Memory B cell (primary cell): ENCODE results near the gene STRN4.
"Not testable (repeated sequence)": the region's sequence is repeated elsewhere in the genome, so short reads cannot be mapped to it uniquely, and the experiment has no call there.

ENCODE experiments used
- ATAC-seq: fragments of 150-1000 bp; cut with Tn5 transposase; 2 replicates; pipeline ENCODE4 v1.10.0; 2021; ENCODE audit warnings: low read depth, mild to moderate bottlenecking, moderate library complexity
- DNase-seq, 2 donors: peaks; one replicate each; pipeline ENCODE4 v3.0.0; 2022; ENCODE audit warnings: low spot score in 2 of 2
- H3K27ac Mint-ChIP-seq: one replicate; pipeline ENCODE4 v1.8.0; 2022; ENCODE audit warnings: mild to moderate bottlenecking, moderate library complexity, mixed read lengths
- H3K27me3 Mint-ChIP-seq: one replicate; pipeline ENCODE4 v1.8.0; 2022; ENCODE audit warnings: mixed read lengths
- H3K36me3 Mint-ChIP-seq: one replicate; pipeline ENCODE4 v1.8.0; 2022; ENCODE audit warnings: mild to moderate bottlenecking, mixed read lengths
- H3K4me1 Mint-ChIP-seq: one replicate; pipeline ENCODE4 v1.8.0; 2022; ENCODE audit warnings: mixed read lengths
- H3K4me3 Mint-ChIP-seq: one replicate; pipeline ENCODE4 v1.8.0; 2022; ENCODE audit warnings: mild to moderate bottlenecking, moderate library complexity, mixed read lengths
- H3K9me3 Mint-ChIP-seq: one replicate; pipeline ENCODE4 v1.8.0; 2022; ENCODE audit warnings: mixed read lengths

STRN4 gene

DNA sequence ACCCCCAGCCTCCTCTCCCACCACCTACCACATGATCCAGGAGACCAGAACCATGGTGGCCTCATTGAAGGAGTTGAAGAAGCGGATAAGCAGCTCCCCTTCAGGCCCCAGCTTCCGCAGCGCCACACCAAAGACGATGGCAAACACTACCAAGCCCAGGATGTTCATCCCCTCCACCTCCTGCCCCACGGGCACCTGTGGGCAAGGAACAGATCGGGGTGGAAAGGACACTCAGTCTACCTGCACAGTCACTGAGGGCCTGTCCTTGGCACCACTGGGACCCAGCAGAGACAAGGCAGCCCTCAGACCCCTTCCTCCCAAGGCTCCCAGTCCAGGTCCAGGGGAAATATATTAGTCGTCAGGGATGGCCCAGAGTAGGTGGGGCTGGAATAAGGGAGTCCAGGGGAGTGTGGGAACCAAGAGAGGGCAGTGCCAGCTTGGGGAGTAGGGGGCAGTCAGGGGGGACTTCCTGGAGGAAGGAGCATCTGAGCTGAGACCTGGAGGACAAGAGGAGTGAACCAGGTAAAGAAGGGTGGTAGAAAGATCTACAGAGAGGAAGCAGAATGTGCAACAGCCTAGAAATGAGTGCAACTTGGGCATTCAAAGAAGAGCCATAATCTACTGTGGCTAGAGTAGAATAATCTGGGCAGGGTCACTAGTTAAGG is 36.2 kb upstream of the STRN4 start:
- no peak for ATAC-seq
- H3K9me3 Mint-ChIP-seq: no peaks in the 10 kb centered on the region
- peaks cover 15% of the 10 kb centered on the region for H3K36me3 Mint-ChIP-seq
- H3K4me1 Mint-ChIP-seq: peaks cover 43% of the 10 kb centered on the region
- H3K27me3 Mint-ChIP-seq: no peaks in the 10 kb centered on the region
- no peak overlapping the region for H3K4me3 Mint-ChIP-seq
- peak overlapping the region; percentile 18 for H3K27ac Mint-ChIP-seq
- DNase-seq: no peak

DNA sequence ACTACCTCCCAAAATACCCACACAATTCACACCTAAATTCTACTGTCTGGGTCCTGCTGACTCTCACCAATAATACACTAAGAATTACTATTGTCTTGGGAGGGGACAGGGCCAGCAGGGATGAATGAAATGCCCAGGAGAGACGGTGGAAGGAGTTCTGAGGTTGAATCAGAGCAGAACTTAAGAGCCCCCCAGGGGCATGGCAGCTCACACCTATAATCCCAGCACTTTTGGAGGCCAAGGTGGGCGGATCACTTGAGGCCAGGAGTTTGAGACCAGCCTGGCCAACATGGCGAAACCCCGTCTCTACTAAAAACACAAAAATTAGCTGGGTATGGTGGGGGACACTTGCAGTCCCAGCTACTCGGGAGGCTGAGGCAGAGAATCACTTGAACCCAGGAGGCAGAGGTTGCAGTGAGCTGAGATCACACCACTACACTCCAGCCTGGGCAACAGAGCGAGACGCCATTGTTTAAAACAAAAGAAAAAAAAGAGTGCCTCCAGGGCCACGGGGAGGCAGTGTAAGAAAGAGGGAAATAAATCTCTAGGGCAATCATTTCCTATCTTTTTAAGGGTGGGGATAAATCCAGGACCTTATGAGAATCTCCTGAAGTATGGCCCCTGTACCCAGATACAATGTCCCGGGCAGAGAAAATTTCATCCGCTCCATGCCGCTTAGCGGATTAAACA is 31.9 kb upstream of the STRN4 start:
- not testable (repeated sequence) for DNase-seq, H3K4me1 Mint-ChIP-seq, H3K9me3 Mint-ChIP-seq, H3K27me3 Mint-ChIP-seq, H3K4me3 Mint-ChIP-seq, ATAC-seq, H3K27ac Mint-ChIP-seq
- H3K36me3 Mint-ChIP-seq: peaks cover 28% of the 10 kb centered on the region

DNA sequence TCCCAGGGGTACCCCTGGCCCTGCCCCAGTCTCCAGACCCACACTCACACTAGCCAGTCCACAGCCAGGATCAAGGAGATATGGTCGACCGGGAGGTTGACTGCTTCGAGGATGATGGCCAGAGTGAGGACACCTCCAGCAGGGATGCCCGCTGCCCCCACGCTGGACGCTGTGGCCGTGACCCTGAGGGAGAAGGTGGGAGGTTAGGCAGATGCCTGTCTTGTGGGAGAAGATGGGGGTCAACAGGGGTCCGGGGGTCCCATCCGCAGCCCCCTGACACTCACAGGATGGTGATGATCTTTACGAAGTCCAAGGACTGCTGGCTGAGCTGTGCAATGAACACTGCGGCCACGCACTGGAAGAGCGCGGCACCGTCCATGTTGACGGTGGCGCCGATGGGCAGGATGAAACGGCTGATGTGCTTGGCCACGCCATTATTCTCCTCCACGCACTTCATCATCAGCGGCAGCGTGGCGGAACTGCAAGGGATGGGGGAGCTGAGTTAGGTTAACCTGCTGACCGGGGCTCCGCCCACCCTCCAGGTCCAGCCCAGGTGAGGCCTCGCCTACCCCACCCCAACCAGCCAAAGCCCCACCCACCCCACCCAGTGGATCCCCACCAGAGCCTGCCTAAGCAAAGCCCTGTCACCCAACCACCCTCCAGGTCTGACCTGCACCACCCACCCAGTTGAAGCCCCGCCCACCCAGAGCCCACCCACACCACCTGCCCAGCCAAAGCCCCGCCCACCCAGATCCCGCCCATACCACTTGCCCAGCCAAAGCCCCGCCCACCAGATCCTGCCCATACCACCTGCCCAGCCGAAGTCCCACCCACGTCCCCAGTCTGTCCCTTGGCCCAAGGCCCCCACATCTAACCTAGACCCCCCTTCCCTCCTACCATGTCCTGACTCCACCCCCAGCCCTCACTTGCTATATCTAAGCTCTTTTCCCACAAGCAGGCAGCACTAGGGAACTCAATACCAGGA is 31.0 kb upstream of the STRN4 start:
- DNase-seq (no peak), ATAC-seq (no peak)
- H3K4me3 Mint-ChIP-seq: no peak overlapping the region
- H3K36me3 Mint-ChIP-seq: peaks cover 23% of the 10 kb centered on the region
- no peaks in the 10 kb centered on the region for H3K9me3 Mint-ChIP-seq
- H3K27ac Mint-ChIP-seq: no peak overlapping the region
- no peaks in the 10 kb centered on the region for H3K27me3 Mint-ChIP-seq
- H3K4me1 Mint-ChIP-seq: peaks cover 5% of the 10 kb centered on the region

DNA sequence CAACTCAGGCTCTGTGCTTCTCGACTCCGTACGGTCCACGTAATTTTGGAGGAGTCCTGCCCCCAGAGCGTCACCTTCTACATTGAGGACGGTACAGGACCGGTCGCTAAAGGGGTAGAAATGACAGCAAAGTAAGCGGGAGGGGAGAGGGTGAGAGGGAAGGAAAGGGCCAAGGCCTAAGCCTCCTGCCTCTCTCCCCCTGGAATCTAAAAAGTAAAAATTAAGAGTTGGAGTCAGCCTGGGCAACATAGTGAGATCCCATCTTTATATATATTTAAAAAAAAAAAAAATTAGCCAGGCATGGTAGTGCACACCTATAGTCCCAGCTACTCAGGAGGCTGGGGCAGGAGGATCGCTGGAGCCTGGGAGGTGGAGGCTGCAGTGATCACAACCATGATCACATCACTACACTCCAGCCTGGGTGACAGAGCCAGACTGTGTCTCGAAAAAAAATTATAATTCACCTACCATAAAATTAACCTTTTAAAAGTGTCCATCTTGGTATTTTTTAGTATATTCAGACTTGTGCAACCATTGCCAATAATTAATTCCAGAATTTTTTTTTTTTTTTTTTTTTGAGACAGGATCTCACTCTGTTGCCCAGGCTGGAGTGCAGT is 29.5 kb upstream of the STRN4 start:
- Mint-ChIP-seq H3K4me3 (no peak overlapping the region), H3K27ac (no peak overlapping the region)
- ATAC-seq: no peak

DNA sequence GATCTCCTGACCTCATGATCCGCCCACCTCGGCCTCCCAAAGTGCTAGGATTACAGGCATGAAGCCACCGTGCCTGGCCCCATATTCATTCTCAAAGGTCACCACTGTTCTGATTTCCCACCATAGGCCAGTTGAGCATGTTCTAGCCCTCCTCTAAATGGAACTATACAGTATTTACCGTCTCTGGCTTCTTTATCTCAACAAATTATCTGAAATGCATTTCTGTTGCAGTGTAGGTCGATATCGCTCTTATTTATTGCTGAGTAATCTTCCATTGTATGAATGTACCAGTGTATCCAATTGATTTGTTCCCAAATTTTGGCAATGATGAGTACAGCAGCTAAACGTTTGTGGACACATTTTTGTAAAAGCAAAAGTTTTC is 26.8 kb upstream of the STRN4 start:
- no peak for ATAC-seq
- Mint-ChIP-seq H3K4me3 (no peak overlapping the region), H3K4me1 (peaks cover 3% of the 10 kb centered on the region), H3K36me3 (peaks cover 18% of the 10 kb centered on the region), H3K27me3 (no peaks in the 10 kb centered on the region), H3K9me3 (no peaks in the 10 kb centered on the region), H3K27ac (no peak overlapping the region)
- no peak for DNase-seq

More for the DNA sequence above, 29.5 kb upstream of the STRN4 start:
- DNase-seq: no peak
- no peaks in the 10 kb centered on the region for H3K27me3 Mint-ChIP-seq
- H3K9me3 Mint-ChIP-seq: no peaks in the 10 kb centered on the region
- peaks cover 3% of the 10 kb centered on the region for H3K4me1 Mint-ChIP-seq
- H3K36me3 Mint-ChIP-seq: peaks cover 20% of the 10 kb centered on the region

DNA sequence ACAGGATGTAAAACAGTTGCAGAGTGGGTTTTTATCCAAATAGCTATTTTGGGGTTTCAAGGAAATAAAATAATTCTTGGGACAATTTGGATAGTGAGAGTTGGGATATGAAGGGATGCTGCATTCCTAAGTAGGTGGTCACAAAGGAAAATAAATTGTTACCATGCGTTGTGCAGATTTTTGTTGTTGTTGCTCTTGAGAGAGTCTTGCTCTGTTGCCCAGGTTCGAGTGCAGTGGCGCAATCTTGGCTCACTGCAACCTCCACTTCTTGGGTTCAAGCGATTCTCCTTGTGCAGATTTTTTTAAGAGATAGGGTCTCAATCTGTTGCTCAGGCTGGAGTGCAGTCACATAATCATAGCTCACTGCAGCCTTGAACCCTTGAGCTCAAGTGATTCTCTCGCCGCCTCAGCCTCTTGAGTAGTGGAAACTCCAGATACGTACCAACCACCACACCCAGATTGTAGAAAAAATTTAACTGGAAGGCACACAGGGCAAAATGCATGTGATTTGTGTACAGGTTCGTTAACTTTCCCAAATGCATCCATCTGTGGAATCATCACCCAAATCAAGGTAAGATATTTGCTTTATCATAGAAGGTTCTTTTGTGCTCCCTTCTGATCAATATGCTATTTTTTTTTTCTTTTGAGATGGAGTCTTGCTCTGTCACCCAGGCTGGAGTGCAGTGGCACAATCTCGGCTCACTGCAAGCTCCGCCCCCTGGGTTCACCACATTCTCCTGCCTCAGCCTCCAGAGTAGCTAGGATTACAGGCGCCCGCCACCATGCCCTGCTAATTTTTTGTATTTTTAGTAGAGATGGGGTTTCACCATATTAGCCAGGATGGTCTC is 26.1 kb upstream of the STRN4 start:
- H3K27ac Mint-ChIP-seq: no peak overlapping the region
- H3K9me3 Mint-ChIP-seq: no peaks in the 10 kb centered on the region
- H3K27me3 Mint-ChIP-seq: no peaks in the 10 kb centered on the region
- ATAC-seq: no peak
- H3K4me1 Mint-ChIP-seq: no peaks in the 10 kb centered on the region
- no peak overlapping the region for H3K4me3 Mint-ChIP-seq
- DNase-seq: no peak
- H3K36me3 Mint-ChIP-seq: peaks cover 14% of the 10 kb centered on the region

DNA sequence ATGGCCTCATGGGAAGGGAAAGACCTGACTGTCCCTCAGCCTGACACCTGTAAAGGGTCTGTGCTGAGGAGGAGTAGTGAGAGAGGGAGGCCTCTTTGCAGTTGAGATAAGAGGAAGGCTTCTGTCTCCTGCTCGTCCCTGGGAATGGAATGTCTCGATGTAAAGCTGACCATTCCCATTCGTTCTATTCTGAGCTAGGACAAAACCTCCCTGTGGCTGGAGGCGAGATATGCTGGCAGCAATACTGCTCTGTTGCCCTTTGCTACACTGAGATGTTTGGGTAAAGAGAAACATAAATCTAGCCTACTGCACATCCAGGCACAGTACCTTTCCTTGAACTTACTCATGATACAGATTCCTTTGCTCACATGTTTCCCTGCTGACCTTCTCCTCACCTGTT is 22.5 kb upstream of the STRN4 start:
- not testable (repeated sequence) for H3K27me3 Mint-ChIP-seq, H3K27ac Mint-ChIP-seq, ATAC-seq

DNA sequence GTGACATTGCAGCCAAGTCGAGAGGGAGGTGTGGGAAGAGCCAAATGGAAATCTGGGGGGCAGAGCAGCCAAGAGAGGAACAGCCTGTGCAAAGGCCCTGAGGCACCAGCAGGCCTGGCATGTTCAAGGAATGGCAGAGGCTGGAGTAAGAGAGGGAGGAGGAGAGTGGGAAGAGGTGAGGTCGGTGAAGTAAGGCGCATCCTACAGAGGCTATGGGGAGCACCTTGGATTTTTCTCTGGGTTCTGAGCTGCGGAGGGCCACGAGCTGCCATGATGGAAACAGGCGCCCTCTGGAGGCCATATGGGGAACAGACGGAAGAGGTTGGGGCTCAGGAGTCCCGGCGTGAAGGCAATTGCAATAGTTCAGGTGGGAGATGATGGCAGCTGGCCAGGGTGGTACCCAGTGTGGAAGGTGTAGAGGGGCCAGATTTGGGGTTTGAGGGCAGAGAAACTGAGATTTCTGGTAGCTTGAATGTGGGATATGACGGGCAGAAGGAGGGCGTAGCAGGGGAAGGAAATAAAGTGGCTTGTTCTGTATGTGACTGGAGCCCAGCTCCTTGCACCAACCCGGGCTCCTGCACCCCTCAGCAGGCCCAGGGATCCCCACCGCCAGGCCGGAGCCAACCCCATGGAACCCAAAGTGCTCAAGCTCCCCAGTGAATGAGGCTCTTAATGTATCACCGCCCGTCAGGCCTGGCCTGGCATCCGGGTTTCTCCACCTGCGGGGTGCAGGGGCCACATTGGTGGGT is 20.5 kb upstream of the STRN4 start:
- Mint-ChIP-seq H3K4me3 (no peak overlapping the region), H3K27ac (no peak overlapping the region), H3K27me3 (no peaks in the 10 kb centered on the region), H3K4me1 (peaks cover 4% of the 10 kb centered on the region), H3K9me3 (no peaks in the 10 kb centered on the region), H3K36me3 (no peaks in the 10 kb centered on the region)
- peak in 1 of 2 donors; percentile 56 for DNase-seq
- ATAC-seq: peak; percentile 81

More for the DNA sequence above, 22.5 kb upstream of the STRN4 start:
- H3K9me3 Mint-ChIP-seq, H3K36me3 Mint-ChIP-seq, H3K4me3 Mint-ChIP-seq, DNase-seq, H3K4me1 Mint-ChIP-seq: not testable (repeated sequence)

DNA sequence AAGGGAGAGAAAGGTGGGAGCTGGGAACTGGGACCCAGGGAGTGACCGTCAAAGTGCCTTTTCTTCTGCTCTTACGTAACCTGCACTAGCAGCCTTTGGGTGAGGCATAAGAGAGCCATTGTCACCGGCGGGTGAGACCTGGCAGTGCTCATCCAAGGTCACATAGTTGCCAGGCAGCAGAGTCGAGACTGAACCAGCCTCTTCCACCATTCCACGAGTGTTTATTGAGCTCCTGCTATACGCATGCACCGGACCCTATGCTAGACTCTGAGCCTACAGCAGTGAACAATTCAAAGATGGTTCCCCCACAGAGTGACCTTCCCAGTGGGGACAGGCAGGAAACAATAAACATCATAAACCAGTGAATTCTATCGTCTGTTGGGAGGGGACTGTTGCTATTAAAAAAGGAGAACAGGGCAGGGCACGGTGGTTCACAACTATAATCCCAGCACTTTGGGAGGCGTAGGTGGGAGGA is 18.6 kb upstream of the STRN4 start:
- Mint-ChIP-seq H3K27ac (no peak overlapping the region), H3K4me3 (no peak overlapping the region), H3K9me3 (no peaks in the 10 kb centered on the region), H3K36me3 (no peaks in the 10 kb centered on the region), H3K27me3 (no peaks in the 10 kb centered on the region), H3K4me1 (peaks cover 4% of the 10 kb centered on the region)
- ATAC-seq: no peak
- DNase-seq: no peak

DNA sequence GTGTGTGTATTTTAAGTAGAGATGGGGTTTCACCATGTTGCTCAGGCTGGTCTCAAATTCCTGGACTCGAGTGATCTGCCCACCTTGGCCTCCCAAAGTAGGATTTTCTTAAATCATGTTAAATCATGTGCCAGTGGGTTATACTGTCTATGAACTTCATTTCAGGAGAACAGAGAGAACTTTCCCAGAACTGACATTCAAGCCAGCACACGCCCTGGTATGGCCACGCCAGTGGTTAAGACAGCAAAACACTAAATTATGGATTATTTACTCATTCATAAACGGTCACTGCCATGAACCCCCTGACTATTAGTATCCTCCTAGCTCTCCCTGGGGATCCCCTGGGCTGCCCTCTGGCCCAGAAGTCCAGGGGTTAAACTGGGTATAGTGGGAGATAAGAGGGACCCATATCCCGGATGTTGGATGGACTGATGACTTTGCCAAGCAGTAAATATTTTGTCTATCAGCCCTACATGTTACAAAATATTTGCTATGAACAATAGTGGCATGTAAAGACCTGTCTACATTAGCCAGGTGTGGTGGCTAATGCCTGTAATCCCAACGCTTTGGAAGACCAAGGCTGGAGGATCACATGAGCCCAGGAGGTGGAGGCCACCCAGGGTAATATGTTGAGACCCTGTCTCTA is 16.1 kb upstream of the STRN4 start:
- Mint-ChIP-seq H3K36me3 (no peaks in the 10 kb centered on the region), H3K4me1 (peaks cover 7% of the 10 kb centered on the region), H3K9me3 (no peaks in the 10 kb centered on the region), H3K27me3 (no peaks in the 10 kb centered on the region), H3K27ac (no peak overlapping the region), H3K4me3 (no peak overlapping the region)
- ATAC-seq (no peak), DNase-seq (no peak)

DNA sequence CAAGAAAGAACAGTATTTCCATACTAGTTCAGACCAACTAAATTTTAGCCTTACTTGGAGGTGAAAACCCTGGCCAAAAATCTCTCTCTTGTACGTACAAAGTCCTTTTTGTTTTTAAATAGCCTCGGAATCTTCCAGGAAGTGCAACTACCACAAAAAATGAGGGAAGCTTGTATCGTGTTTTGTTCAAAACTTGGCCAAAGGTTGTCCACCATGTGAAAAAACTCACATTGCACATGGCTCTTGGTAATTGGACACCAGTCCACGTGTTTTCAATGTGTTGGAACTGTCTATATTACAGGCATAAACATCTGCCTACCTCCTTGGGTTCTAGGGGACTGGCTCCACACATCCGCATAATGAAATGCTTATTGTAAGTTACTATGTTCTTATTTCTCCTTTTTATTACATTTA is 15.2 kb upstream of the STRN4 start:
- no peak overlapping the region for H3K27ac Mint-ChIP-seq
- no peak overlapping the region for H3K4me3 Mint-ChIP-seq
- ATAC-seq (no peak), DNase-seq (no peak)
- H3K27me3 Mint-ChIP-seq: no peaks in the 10 kb centered on the region
- no peaks in the 10 kb centered on the region for H3K36me3 Mint-ChIP-seq
- no peaks in the 10 kb centered on the region for H3K9me3 Mint-ChIP-seq
- peaks cover 5% of the 10 kb centered on the region for H3K4me1 Mint-ChIP-seq

DNA sequence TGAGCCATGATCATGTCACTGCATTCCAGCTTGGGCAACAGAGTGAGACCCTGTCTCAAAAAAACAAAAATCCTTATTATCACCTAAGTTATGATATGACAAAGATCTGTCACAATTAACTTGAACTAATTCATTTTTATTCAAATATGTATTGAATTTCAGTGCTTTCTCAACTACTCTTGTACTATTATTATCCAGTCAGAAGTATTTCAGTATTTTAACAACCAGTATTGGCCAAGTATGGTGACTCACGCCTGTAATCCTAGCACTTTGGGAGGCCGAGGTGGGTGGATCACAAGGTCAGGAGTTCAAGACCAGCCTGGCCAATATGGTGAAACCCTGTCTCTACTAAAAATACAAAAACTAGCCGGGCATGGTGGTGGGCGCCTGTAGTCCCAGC is 14.6 kb upstream of the STRN4 start:
- not testable (repeated sequence) for H3K27ac Mint-ChIP-seq, H3K4me1 Mint-ChIP-seq, H3K36me3 Mint-ChIP-seq, H3K4me3 Mint-ChIP-seq, ATAC-seq, H3K9me3 Mint-ChIP-seq, DNase-seq, H3K27me3 Mint-ChIP-seq
